T-helper 2 cell (primary cell): ENCODE results near the gene IL21R.

Experiments used
- DNase-seq, 5 experiments: peaks; one replicate each; pipeline versions ENCODE4 v3.0.0 to v3.0.0-alpha.2; 2012 to 2022

IL21R gene

DNA sequence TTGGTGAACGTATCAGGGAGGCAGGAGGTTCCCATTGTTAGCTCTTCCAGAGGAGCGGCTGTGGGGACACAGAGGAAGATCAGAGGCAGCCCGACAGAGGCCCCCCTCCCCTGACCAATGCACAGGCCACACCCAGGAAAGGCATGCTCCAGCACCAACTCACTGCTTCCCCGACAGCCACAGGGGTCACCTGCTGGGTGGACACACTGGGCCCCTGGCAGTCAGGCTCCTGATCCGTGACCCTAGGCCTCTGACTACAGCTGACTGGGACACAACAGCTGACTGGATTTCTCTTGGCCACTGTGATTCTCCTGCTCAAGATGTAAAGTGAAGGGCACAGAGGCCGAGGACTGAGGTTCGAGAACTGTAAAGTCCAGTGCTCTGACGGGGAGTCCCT lies 63.5 kb downstream of the IL21R start:
- DNase-seq = no peak

DNA sequence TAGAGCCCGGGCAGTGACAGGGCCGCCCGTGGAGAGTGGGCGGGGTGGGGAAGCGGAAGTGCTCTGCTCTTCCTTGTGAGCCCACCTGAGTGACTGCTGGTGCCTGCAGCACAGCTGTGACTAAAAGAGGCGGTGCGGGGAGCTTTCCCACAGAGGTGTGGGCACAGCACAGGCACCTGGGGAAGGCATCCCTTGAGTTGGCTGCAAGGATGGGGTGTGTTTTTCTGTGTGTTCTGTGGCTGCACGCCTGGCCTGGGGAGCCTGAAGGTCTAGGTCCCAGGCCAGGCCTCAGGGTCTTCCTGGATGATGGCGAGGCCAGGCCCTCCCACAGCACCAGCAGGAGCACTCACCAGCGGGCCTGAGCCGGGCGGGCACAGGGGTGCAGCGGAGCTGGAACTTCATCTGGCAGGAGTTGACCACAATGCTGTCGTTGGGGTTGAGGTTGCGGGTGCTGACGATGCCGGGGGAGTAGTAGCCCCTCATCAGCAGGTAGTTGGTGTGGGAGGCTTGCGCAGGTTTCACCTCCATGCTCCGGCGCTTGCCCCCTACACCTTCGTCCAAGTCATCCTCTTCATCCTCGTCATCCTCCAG lies 67.1 kb downstream of the IL21R start:
- no peak for DNase-seq

DNA sequence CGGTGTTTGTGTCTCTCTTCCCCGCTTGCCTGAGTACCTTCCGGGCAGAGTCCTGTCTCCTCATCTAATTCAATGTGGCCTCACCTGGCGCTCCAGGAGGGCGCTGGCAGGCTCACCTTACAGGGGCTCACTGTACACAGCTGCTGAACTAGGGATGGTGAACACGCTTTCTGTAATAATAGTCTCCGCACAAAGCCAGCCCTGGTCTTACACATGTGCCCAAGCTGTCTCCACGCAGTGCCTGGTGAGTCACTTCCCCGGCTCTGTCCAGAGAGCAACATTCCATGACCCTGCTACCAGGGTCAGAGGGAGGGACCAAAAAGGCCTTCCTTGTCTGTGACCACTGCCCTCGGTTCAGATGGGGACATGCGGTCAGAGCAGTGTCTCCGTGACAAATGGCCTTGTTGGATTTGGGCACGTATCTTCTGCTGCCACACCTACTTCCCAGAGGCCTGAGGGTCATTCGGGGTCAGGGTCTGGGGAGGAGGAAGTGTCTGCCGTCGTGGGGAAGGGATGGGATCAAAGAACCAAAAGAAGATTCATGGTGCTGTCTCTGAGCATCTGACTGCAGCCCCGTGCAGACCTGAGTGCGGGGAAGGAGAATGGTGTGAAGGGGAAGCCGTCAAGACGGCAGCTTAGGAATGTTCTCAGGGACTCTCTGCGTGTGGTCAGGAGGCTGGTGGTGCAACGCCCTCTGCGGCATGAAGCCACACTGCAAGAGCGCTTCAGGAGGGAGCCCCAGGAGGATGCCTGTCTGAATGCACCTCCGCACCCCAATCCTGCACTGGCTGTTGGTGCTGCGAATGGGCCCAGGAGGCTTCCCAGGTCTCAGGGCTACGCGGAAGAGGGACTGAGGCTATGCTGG lies 68.8 kb downstream of the IL21R start:
- DNase-seq = no peak

DNA sequence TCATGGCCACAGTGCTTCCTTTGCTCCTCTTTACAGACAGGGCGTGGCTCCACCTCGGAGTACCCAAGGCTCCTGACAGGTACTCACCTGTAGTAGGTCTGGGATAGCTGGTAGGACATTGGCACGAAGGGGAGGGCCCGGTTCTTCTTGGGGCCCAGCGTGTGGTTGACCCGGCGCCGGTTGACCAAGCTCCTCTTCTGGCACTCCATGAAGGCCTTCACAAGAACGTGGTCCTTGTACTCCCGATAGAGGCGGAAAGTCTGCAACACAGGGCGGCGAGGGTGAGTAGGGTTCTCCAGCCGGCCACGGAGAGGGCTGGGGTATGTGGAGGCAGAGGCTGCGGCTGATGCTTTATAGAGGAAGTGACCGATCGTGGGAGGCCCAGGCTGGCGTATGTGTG lies 69.7 kb downstream of the IL21R start:
- DNase-seq = no peak

DNA sequence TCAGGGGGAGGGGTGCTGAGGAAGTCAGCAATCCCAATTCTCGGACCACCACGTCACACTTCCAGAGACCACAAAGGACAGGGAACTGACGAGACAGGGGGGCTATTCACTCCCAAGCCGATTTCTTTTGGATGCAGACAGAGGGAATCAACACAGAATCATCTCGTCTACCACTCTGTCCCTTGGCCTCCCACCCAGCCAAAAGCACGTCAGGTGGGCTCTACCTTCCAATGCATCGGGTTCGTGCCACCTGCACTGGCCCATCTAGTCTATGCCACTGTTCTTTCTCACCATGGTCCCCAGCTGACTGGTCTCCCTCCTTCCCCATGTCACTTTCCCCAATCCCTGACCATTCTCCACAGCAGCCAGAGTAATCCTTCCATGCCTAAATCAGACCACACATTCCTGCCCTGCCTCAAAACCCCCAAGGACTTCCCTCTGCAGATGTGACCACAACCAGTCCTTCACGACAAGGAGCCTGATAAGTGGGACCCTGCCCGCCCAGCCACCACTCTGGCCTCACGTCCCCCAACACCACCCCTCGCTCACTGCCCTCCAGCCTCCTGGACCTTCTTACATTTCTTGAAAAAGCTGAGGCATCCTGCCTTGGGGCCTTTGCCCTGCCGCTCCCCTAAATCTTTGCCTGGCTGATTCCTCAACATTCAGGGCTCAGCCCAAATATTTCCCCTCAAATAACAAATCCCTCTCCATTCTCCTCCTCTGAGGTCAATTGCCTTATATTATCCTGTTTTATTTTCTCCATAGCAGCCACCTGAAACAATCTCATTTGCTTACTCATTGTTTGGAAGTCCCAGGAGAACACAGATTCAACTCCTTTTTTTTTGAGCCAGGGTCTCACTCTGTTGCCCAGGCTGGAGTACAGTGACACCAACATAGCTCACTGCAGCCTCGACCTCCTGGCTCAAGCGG lies 70.4 kb downstream of the IL21R start:
- DNase-seq = no peak

DNA sequence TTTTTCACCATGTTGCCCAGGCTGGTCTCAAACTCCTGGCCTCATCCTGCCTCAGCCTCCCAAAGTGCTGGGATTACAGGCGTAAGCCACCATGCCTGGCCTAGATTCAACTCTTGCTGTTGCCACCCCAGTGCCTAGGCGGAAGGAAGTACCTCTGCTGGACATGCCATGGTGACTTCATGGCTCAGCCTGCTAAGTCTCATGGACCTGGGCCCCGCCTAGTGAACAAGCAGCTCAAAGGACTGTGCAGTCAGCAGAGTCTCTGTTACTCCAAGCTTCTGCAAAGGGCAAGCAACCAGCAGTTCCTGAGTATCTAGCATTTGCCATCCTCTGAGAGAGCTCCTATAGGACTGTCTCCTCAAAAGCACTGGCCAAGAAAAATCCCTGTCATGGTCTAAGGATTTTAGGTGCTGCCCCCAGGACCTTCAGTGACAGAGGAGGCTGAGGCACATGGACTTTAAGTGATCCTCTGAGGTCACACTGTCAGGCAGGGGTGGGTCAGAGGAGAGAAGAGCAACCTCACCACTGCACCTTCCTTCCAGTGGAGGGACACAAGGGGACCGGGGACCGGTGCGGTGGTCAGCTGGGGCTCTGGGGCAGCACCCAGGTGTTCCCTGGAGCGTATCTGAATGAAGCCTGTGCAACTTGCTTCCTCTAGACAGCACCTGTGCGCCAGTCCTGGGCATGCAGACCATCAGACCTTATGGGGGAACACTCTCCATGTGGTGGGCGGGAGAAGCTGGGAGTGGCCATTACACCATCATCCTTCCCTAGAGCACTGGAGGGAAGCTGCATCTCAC lies 71.3 kb downstream of the IL21R start:
- DNase-seq = no peak

DNA sequence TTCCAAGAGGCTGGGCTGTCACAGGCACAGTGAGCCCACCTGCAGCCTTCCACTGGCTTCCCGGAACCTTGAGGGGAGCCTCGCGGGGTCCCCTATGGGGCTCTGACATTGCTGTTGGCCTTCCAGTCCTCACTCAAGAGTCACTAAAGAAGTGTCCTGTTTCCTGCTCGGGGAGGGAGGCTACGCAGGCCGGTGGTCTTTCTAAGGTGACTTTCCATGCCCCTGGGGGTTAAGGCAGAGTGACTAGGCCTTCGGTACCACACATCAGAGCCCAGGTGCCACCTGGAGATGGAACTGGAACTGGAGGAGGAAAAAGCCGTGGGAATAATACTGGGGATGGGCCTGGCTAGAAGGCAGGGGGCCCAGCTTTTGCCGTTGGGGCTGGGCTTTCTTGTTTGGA lies 72.1 kb downstream of the IL21R start:
- DNase-seq = no peak

DNA sequence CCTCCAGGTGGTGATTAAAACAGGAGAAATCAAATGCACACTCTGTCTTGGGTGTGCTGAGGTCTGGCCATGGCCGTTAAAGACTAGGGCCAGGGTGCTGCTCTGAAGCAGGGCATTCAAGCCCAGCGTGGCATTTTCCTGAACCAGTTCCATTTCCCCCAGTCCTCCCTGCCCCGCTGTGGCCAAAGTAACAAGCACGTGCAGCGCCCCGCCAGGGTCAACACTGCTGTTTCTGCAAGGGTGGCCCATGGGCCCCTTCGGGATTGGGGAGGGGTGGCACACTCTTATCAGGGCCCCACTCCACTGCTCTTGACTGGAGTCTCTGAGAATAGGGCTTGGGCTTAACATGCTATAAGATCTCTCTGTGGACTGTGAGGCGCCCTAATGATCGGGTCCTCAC lies 72.9 kb downstream of the IL21R start:
- DNase-seq = no peak

DNA sequence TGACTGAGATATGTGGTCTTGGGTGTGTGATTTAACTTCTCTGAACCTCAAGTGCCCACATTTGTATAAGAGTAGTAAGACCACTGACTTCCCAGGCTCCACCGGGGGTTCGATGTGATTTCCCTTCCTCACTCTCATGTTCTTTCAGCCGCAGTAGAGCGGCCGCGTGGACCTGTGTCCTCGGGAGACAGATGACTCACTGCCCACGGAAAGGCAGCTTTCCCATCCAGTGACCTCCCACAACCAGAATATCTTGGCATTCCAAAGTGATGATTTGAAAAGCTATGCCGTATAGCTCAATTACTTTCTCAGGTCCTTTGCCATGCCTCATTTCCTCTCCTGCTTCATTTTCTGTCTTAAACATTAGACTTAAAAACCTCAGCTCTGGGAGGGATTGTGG lies 73.6 kb downstream of the IL21R start:
- DNase-seq = no peak

DNA sequence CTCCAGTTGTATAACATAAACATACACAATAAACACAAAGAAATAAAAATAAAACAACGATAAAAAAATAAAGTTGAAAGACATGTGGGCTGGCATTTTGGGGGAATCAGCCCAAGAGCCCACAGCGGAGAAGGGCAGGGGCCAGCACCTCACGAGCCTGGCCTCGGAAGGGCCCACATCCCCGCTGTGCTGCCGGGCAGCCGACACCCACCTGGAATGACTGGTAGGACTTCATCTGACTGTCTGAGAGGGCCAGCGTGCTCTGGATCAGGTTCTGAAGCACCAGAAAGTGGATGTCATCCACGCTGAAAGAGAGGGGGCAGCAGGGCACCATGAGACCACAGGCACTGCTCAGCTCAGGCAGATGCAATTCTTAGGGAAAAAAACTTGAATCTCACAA lies 74.3 kb downstream of the IL21R start:
- no peak for DNase-seq

DNA sequence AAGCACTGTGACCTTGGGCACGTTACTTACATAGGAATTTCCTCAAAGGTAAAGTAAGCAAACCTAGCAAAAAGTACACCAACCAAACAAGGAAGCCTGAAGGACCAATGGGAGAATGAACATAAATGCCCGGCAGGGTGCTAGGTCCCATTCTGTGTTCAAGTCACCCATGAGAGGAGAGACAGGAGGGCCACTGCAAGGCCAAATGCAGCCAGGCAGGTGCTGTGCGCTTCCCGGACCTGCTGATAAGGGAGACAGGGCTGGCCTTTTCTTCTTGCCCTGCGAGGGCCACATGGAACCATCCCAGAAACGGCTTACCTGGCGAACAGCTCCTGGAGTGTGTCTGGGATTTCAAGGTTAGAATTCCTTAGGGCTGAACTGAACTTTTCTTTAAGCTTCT lies 78.8 kb downstream of the IL21R start:
- no peak for DNase-seq

DNA sequence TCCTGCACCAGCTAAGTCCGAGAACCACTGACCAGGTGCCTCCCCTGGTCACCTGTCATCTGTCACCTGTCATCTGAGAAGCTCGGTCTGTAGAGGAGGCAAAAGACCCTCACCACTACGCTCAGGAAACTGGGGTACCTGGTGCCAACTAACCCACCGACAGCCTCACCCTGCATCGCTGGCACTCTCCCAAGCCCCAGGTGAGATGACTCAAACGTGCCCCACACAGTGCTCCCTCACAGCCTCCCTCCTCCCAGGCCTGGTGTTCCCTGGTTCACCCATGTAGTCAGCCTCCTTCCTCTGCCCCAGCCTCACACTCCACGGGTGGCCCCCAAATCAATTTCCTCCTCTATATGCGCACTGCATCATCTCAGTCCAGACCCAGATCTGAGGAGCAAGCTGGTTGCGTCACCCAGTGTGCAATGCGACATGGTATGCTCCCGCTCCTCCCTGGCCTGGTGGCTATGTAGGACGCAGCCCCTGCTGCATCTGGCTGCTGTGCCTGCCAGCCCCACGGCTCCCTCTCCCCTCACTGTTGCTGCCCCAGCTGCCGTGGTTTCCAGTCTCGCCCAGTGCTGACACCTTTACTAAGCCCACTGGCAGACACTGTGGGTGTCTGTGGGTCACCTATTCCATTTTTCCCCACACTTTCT lies 79.4 kb downstream of the IL21R start:
- DNase-seq = no peak

DNA sequence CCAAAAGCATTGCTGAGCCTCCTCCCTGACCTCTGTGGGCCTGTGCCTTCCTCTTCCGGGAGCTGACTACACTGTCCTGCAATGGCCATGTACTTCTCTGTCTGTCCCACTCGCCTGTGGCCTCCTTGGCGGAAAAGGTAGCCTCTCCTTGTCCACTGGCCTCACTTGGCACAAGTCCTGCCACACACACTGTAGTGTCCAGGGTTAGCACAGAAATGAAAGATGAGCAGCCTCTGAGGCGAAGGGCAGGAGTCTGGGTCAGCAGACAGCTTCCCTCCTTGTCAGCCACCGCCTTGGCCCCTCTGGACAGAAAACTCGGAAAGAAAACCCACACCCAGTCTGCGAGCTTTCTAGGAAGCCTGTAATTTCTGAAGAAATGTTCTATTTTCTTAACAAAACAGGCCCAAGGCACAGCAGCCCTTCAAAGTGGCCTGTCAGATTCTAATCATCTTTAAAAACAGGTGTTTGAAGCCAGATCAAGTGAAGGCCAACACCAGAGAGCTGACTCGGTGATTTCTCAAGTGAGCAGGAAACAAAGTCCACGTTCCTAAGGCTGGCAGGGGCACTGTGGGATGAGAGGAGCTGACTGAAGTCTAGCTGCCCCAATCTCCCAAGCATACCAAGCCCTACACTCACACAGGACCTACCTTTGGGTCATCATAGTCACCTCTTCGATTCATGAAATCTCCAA lies 80.6 kb downstream of the IL21R start:
- no peak for DNase-seq

DNA sequence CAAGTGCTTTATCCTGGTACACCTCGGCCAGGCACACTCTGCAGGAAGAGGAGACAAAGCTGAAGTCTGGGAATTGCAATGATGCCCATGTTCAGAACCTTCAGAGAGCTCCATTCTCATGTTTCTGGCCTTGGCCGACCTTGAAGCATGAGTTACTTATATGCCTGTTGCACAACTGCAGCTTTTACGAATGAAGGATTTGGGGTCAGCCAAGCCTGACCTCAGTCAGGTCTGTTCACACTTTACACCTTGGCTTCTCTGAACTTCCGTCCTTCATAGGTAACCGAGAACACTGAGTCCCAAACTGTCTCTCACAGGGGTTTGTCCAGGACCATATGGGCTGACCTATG lies 81.1 kb downstream of the IL21R start:
- DNase-seq = no peak

DNA sequence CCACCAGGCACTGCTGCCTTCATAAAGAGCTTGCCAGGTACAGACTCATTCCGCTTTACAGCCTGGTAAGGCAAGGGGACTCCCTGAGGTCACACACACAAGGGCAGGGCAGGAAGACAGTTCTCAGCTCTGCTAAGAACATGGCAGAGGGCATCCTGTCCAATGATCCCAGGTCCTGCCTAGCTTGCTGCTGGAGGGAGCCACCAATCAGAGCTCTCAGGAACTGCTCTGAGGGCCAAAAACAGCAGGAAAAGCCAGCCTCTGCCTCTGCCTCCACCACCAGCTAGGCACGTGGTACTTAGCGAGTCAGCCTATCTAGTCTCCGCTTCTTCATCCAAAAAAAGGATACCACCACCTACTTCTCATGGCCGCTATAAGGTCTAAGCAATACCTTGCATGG lies 81.7 kb downstream of the IL21R start:
- DNase-seq = no peak

DNA sequence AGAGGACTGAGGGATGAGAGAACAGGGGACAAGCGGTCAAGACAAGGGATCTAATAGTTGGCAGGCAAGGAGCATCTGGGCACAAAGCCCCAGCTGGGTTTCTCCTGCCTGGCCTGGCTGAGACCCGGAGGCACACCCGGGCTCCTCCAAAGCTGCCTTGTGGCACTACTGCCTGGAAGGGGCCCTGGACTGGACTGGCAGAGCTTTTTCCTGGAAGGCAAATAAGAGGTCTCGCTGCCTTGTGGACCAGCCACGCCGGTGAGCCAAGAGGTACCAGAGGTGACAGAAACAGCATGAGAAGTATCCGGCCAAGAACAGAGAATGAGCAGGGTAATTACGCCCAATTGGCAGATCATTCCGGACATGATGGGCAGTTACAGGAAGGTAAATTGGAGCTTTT lies 83.2 kb downstream of the IL21R start:
- no peak for DNase-seq

DNA sequence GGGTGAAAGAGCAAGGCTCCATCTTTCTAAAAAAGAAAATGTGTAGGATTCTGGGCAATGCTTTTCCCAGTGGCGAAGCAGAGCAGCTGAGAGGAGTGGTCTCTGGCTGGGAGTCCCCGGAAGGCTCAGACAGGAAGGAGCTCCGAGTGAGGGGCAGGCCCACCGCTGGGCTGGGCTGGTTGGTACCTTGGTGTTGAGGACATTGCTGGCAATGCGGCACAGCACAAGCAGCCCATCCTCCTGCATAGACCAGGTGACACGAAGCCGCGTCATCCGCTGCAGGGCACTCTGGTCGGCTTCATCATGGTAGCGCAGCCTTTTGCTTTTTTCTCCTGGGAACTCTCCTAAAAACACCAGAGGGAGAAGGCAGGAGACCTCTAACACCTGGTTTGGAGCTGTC lies 83.8 kb downstream of the IL21R start:
- no peak for DNase-seq

DNA sequence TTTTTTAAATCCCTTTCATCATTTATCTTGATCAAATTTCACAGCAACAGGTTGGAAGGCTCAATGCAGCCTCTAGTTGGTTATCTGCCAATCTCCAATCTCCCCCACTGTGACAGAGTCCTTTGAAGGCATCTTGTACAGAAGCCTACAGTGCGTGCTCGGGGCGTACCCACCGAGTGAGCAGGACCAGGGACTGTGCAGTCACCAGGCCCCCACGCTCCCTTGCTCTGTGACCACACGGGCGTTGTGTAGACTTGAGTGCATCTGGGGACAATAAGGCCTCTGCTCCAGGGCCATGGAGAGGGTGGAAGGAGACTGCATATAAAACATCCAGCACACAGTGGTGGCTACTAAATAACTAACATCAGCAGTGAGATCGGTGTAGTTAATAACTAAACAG lies 84.4 kb downstream of the IL21R start:
- DNase-seq = no peak

DNA sequence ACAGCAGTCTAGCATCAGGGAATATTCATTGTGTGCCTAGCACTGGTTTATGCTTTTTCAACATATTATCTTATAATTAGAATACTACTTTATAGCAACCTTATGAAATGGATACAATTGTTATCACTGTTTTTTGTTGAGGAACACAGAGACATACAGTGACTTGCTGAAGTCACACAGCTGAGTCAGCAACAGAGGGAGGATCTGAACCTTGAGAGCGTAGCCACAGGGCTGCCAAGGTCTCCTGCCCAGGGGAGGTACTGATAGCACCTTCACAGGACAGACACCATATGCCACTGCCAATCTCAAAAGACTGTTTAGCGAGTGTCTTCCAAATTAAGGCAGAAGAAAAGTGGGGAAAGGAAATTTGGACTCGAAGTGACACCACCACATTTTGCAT lies 84.8 kb downstream of the IL21R start:
- DNase-seq = no peak

DNA sequence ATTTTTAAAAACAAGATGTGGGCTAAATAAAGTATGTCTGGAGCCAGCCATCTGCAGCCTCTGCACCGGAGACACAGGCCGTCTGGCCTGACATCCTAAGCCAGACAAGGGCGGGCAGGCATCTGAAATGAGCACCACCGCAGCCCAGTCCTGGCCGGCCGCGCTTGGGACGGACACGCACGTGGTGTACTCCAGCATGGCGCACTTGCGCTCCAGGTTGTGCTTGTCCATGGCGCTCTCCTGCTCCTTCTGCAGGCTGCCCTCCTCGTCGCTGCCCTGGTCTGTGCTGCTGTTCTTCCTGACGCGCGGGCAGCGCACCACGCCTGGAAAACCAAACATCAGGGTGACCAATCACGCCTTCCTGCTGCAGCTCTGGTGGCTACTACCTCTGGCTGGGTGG lies 87.4 kb downstream of the IL21R start:
- no peak for DNase-seq

DNA sequence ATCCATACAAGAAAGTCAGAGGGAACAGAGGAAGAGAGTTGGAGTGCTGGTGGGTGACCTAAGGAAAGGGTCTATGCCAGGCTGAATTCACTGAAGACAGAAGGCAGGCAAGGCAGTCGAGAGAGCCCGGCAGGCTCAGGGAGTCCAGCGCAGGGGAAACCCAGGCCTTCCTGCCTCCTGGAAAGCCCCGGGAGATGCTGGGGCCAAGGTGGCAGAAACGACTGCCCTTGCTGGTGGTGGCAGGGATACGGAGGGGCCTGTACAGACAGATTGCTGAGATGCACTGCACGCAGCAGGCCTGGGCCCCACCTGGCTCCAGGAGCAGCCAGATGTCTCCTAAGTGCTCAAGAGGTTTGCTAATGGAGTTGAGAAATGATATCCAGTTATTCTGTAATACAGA lies 87.9 kb downstream of the IL21R start:
- no peak for DNase-seq
